DOHH2 (cell line): ENCODE results near the gene MCC.

ENCODE experiments used
- EZH2phosphoT487 ChIP-seq: fragments of 200-600 bp; sonication (generic); IDR thresholded peaks from 2 replicates; pipeline ENCODE4 v1.6.1; 2017; ENCODE audit warnings: borderline replicate concordance, mild to moderate bottlenecking, antibody characterized with exemption, low read length, moderate library complexity, mixed read lengths
- TF ChIP-seq, protein P1 (sequence below): fragments of 200-600 bp; sonication (generic); IDR thresholded peaks from one replicate; pipeline ENCODE4 v1.5.1; 2014; ENCODE audit warnings: antibody characterized with exemption, mild to moderate bottlenecking, low read depth, low read length; ENCODE audit not compliant: poor library complexity, severe bottlenecking

DNA sequence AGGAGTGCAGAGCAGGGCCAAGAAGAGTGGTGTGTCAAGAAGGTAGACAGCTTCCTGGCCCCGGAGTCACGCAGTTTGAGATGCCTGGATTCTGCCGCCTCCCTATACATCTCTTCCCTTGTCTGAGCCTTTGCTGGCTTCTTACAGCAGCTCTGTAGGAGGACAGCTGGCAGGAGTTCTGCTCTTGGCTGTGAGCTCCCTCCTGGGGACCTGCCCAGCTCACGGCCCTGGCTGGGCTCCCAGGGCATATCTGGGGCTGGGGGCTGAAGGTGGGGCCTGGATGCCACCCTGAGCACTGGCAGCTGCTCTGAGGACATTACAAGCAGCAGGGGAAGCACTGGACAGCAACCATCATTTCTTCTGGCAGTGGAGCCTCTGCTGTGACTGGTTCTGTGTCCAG lies 52.7 kb downstream of the MCC start:
- no peak for TF ChIP-seq EZH2phosphoT487
- TF ChIP-seq, protein P1, sequence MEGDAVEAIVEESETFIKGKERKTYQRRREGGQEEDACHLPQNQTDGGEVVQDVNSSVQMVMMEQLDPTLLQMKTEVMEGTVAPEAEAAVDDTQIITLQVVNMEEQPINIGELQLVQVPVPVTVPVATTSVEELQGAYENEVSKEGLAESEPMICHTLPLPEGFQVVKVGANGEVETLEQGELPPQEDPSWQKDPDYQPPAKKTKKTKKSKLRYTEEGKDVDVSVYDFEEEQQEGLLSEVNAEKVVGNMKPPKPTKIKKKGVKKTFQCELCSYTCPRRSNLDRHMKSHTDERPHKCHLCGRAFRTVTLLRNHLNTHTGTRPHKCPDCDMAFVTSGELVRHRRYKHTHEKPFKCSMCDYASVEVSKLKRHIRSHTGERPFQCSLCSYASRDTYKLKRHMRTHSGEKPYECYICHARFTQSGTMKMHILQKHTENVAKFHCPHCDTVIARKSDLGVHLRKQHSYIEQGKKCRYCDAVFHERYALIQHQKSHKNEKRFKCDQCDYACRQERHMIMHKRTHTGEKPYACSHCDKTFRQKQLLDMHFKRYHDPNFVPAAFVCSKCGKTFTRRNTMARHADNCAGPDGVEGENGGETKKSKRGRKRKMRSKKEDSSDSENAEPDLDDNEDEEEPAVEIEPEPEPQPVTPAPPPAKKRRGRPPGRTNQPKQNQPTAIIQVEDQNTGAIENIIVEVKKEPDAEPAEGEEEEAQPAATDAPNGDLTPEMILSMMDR = no peak
